GM19452 (cell line): ENCODE measurements around the gene ZNF12.
"Not testable (repeated sequence)": the region's sequence is repeated elsewhere in the genome, so short reads cannot be mapped to it uniquely, and the experiment has no call there.

ENCODE experiments used
- ATAC-seq: cut with Tn5 transposase; IDR thresholded peaks from one replicate; pipeline ENCODE4 v1.9.1; 2021; ENCODE audit not compliant: unreplicated experiment

Gene ZNF12

GRCh38 chr7:6706666-6707407, at the start of gene ZNF12:
Gene ZNF12 (minus strand): TSS chr7:6706947. CDS start chr7:6705173, 1,774 bp downstream.
- peak; percentile 93 for ATAC-seq

GRCh38 chr7:6753964-6754363, 47.2 kb upstream of the ZNF12 start, which contains the start of gene RSPH10B2:
Gene RSPH10B2 (plus strand): TSS chr7:6754103. CDS start chr7:6757678, 3,575 bp downstream.
- not testable (repeated sequence) for ATAC-seq

GRCh38 chr7:6750173-6750572, 43.4 kb upstream of the ZNF12 start:
- ATAC-seq = not testable (repeated sequence)

- ATAC-seq = not testable (repeated sequence)
These were observed 42.6 kb upstream of the ZNF12 start for GRCh38 chr7:6749335-6749734.

- ATAC-seq = not testable (repeated sequence)
These were observed 37.8 kb upstream of the ZNF12 start for GRCh38 chr7:6744410-6745100.

- not testable (repeated sequence) for ATAC-seq
These were observed 31.7 kb upstream of the ZNF12 start for GRCh38 chr7:6738415-6738814.

- no peak for ATAC-seq
These were observed 23.5 kb upstream of the ZNF12 start for GRCh38 chr7:6730343-6730633.

GRCh38 chr7:6729492-6730342, 23.0 kb upstream of the ZNF12 start:
- peak; percentile 91 for ATAC-seq

- not testable (repeated sequence) for ATAC-seq
These were observed 22.2 kb upstream of the ZNF12 start for GRCh38 chr7:6728893-6729491.

GRCh38 chr7:6727663-6728062, 20.9 kb upstream of the ZNF12 start:
- ATAC-seq = no peak

GRCh38 chr7:6726341-6726740, 19.6 kb upstream of the ZNF12 start:
- not testable (repeated sequence) for ATAC-seq

- ATAC-seq = peak; percentile 64
These were observed 18.3 kb upstream of the ZNF12 start for GRCh38 chr7:6725003-6725402.

- not testable (repeated sequence) for ATAC-seq
These were observed 17.6 kb upstream of the ZNF12 start for GRCh38 chr7:6724351-6724750.

GRCh38 chr7:6718124-6718523, 11.4 kb upstream of the ZNF12 start:
- no peak for ATAC-seq

GRCh38 chr7:6715898-6716297, 9.2 kb upstream of the ZNF12 start:
- not testable (repeated sequence) for ATAC-seq

GRCh38 chr7:6714360-6714759, 7.6 kb upstream of the ZNF12 start:
- ATAC-seq = no peak

- no peak for ATAC-seq
These were observed 3.1 kb upstream of the ZNF12 start for GRCh38 chr7:6709808-6710207.

GRCh38 chr7:6708304-6708703, 1.6 kb upstream of the ZNF12 start:
- ATAC-seq = no peak

- ATAC-seq = peak; percentile 29
These were observed 635 bp downstream of the ZNF12 start for GRCh38 chr7:6705959-6706665.

GRCh38 chr7:6701860-6702259, 4.9 kb downstream of the ZNF12 start:
- ATAC-seq = no peak
